SHP77 (cell line): Measurements from ENCODE around the gene NT5DC2.

ENCODE experiments used
- DNase-seq, 2 experiments: peaks; one replicate each; lab custom pipeline; 2025; lab: John Stamatoyannopoulos, UW

Gene NT5DC2

GRCh38 chr3:52488746-52489145, 44.9 kb downstream of the NT5DC2 start:
- no peak for DNase-seq

- DNase-seq: no peak
These were observed 45.6 kb downstream of the NT5DC2 start for GRCh38 chr3:52487788-52488691.

- no peak for DNase-seq
These were observed 46.4 kb downstream of the NT5DC2 start for GRCh38 chr3:52487050-52487787.

GRCh38 chr3:52484680-52485461, 48.8 kb downstream of the NT5DC2 start:
- DNase-seq: no peak

GRCh38 chr3:52483577-52484381, 49.9 kb downstream of the NT5DC2 start:
- DNase-seq: no peak

GRCh38 chr3:52483081-52483480, 50.6 kb downstream of the NT5DC2 start:
- DNase-seq: no peak

- no peak for DNase-seq
These were observed 51.7 kb downstream of the NT5DC2 start for GRCh38 chr3:52481819-52482521.

GRCh38 chr3:52480768-52481715, 52.6 kb downstream of the NT5DC2 start:
- DNase-seq: no peak

GRCh38 chr3:52479877-52480575, 53.6 kb downstream of the NT5DC2 start:
- no peak for DNase-seq

- DNase-seq: no peak
These were observed 54.4 kb downstream of the NT5DC2 start for GRCh38 chr3:52479037-52479876.

GRCh38 chr3:52477796-52478095, 55.9 kb downstream of the NT5DC2 start:
- no peak for DNase-seq

GRCh38 chr3:52477076-52477795, 56.4 kb downstream of the NT5DC2 start:
- no peak for DNase-seq
